Measurements from ENCODE around the gene PRSS1. TPM values are rescaled to one million over a fixed set of nuclear protein-coding genes. Genes with fewer than 3 reads are reported as not detected.

The PRSS1 gene
- total and polyA plus RNA-seq, 2 of the 8 experiments (the other 6 are each of a cell fraction or from before 2014, with no cell fraction given) = 0.09 TPM; not detected in 1

- Histone ChIP-seq H3K4me3 (ENCODE audit: extremely low read depth in 1 of 4, insufficient read depth in 2 of 4, low read depth in 3 of 4, low read length in 4 of 4) (no peak overlapping the region), H2BK15ac (ENCODE audit: low read length) (no peak overlapping the region), H4K5ac (ENCODE audit: insufficient read length, low read depth, low read length) (no peak overlapping the region), H3K79me2 (ENCODE audit: control insufficient read depth in 1 of 2, insufficient read depth in 2 of 2, low read length in 2 of 2) (no peaks in the 10 kb centered on the region), H3K23ac (ENCODE audit: insufficient read length) (no peak overlapping the region), H4K8ac (ENCODE audit: extremely low read depth, insufficient read depth, low read length) (no peak overlapping the region), H3K14ac (ENCODE audit: insufficient read length) (no peak overlapping the region), H3K4me2 (ENCODE audit: insufficient read depth in 1 of 2, low read depth in 2 of 2, low read length in 2 of 2) (no peak overlapping the region), H3K9me3 (ENCODE audit: insufficient read depth in 2 of 2, low read depth in 1 of 2, low read length in 1 of 2) (no peaks in the 10 kb centered on the region), H3K4me1 (replicated peaks in 1 of 4; ENCODE audit: control insufficient read depth in 3 of 4, insufficient read depth in 4 of 4, low read length in 3 of 4) (no peaks in the 10 kb centered on the region), H2BK12ac (ENCODE audit: low read depth, low read length) (no peak overlapping the region), H2AK5ac (ENCODE audit: low read depth, low read length) (no peak overlapping the region), H3K36me3 (ENCODE audit: control insufficient read depth in 2 of 4, insufficient read depth in 4 of 4, low read length in 3 of 4) (no peaks in the 10 kb centered on the region), H3K27ac (ENCODE audit: low read depth, low read length) (no peak overlapping the region), H2BK120ac (replicated peaks; ENCODE audit: low read depth, low read length) (no peak overlapping the region), H3K4ac (replicated peaks; ENCODE audit: insufficient read length, low read depth, low read length) (no peak overlapping the region), H2AFZ (ENCODE audit: low read length) (no peak overlapping the region), H4K91ac (replicated peaks; ENCODE audit: insufficient read length, low read length) (no peak overlapping the region), H3K23me2 (ENCODE audit: low read depth, low read length) (no peaks in the 10 kb centered on the region), H2BK20ac (ENCODE audit: low read length) (no peak overlapping the region), H3K56ac (replicated peaks; ENCODE audit: insufficient read length, low read depth, low read length) (no peak overlapping the region), H3K18ac (ENCODE audit: extremely low read depth, low read length) (no peak overlapping the region), H3K79me1 (ENCODE audit: low read depth, low read length) (no peaks in the 10 kb centered on the region), H3K9ac (replicated peaks in 1 of 4; ENCODE audit: extremely low read depth in 1 of 4, low read depth in 3 of 4, low read length in 3 of 4) (no peak overlapping the region), H2BK5ac (ENCODE audit: low read depth, low read length) (no peak overlapping the region), H3K27me3 (replicated peaks in 1 of 4; ENCODE audit: control insufficient read depth in 3 of 4, extremely low read depth in 1 of 4, insufficient read depth in 3 of 4, low read length in 3 of 4) (no peaks in the 10 kb centered on the region), H4K20me1 (replicated peaks in 1 of 2; ENCODE audit: control insufficient read depth in 1 of 2, insufficient read depth in 2 of 2, low read length in 2 of 2) (no peaks in the 10 kb centered on the region)
- 88% methylated on average over 5 of the region's 5 CpGs; no CpG with 5 or more reads in 1 of the 2 experiments for WGBS, 2 experiments (ENCODE audit: extremely low coverage in 1 of 2, insufficient coverage in 1 of 2, insufficient read length in 1 of 2, insufficient replicate concordance in 2 of 2, low coverage in 1 of 2, low lambda C conversion rate in 2 of 2, missing lambda C conversion rate in 1 of 2)
- DNase-seq (ENCODE audit: low read depth in 1 of 2, low spot score in 2 of 2) = no peak
- no peak for FAIRE-seq
- TF ChIP-seq CREB1 (IDR thresholded peaks at IDR 0.05) (no peak), GABPA (IDR thresholded peaks at IDR 0.05; ENCODE audit: borderline replicate concordance, insufficient read depth, low read length) (no peak), SP4 (IDR thresholded peaks at IDR 0.05; ENCODE audit: low read length) (no peak), TAF7 (optimal IDR thresholded peaks at IDR 0.05; ENCODE audit: borderline replicate concordance, low read depth, low read length) (no peak), CEBPB (IDR thresholded peaks at IDR 0.05; ENCODE audit: low read depth, low read length) (no peak), RBBP5 (IDR thresholded peaks at IDR 0.05; ENCODE audit: borderline replicate concordance, low read depth, low read length) (no peak), EP300 (IDR thresholded peaks at IDR 0.05; ENCODE audit: borderline replicate concordance in 1 of 2, low read depth in 2 of 2, low read length in 2 of 2) (no peak)
- POLR2A ChIA-PET (ENCODE audit: partially characterized antibody) = interaction anchor here (0.9 kb wide), 1 partner anchor 9 kb away, joined by 4 read pairs; no protein-coding TSS in a partner anchor
- CTCF ChIA-PET (ENCODE audit: partially characterized antibody) = interaction anchor here (1.1 to 1.6 kb wide), 5 partner anchors 27 to 109 kb away, joined by 3 to 6 read pairs (median 3); no protein-coding TSS in a partner anchor
Measured at GRCh38 chr7:142740786-142741185, 8.5 kb upstream of the PRSS1 start.

Measured in H1 (cell line).